C4-2B (cell line): ENCODE data around the gene PHACTR1.

Experiments used
- H3K27ac ChIP-seq: fragments of 450-650 bp; 2 replicates; pipeline ENCODE4 v1.5.1; 2017
- ZFX ChIP-seq: fragments of 450-650 bp; IDR thresholded peaks from 2 replicates; pipeline ENCODE4 v1.6.1; 2017
- TF ChIP-seq, protein P1 (sequence below): fragments of 450-650 bp; conservative IDR thresholded peaks from 2 replicates; pipeline ENCODE4 v1.5.1; 2017; ENCODE audit warnings: mild to moderate bottlenecking

PHACTR1 gene

DNA sequence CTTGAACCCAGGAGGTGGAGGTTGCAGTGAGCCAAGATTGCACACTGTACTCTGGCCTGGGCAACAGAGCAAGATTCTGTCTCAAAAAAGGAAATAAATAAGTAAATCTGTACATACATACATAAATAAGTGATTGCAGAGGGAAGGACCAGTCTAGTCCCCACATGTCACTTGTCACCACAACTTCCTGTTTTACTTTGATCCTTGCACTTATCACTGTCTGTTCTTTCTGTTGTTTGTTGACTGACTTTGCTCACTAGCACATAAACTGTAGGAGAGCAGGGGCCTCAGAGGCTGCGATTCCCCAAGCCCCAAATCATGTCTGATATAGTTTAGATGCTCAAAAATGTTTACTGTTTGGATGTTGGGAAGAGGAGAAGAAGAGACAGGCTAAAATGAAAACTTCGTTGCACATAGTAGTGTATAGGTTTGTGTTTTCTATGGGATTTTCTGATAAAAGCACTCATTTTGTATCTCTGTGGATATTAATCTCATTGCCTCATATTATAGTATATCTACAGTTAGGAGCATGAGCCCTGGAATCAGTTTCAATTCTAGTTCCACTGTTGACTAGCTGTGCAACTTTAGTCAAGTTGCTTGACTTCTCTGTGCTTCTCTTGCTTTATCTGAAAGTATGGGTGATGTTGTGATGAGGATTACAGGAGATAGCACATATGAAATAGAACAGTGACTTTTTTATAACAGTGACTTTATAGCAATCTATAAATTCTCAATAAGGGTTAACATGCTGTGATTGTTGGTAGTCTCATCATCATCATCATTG, 446.8 kb downstream of the PHACTR1 start:
- no peak overlapping the region for H3K27ac ChIP-seq
- TF ChIP-seq ZFX = no peak
- TF ChIP-seq, protein P1, sequence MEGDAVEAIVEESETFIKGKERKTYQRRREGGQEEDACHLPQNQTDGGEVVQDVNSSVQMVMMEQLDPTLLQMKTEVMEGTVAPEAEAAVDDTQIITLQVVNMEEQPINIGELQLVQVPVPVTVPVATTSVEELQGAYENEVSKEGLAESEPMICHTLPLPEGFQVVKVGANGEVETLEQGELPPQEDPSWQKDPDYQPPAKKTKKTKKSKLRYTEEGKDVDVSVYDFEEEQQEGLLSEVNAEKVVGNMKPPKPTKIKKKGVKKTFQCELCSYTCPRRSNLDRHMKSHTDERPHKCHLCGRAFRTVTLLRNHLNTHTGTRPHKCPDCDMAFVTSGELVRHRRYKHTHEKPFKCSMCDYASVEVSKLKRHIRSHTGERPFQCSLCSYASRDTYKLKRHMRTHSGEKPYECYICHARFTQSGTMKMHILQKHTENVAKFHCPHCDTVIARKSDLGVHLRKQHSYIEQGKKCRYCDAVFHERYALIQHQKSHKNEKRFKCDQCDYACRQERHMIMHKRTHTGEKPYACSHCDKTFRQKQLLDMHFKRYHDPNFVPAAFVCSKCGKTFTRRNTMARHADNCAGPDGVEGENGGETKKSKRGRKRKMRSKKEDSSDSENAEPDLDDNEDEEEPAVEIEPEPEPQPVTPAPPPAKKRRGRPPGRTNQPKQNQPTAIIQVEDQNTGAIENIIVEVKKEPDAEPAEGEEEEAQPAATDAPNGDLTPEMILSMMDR = no peak

DNA sequence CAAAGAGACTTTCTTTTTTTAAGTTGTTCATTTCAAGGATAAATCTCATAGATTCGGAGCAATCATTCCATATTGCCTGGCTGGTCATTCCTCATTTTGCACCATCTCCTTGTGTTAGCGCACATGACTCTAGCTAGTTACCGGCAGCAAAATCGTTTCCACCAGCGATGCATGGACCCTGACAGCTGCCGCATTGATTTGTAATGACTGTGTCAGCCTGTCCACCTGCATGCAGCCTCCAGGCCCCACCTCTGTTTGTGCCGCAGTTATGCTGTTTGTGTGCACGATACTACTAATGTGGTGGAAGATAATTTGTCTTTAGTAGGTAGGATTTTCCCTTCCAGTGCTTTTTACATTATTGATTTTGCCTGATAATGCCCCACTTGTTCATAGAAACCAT, 447.7 kb downstream of the PHACTR1 start:
- TF ChIP-seq, protein P1 = no peak
- no peak for TF ChIP-seq ZFX
- H3K27ac ChIP-seq = no peak overlapping the region

DNA sequence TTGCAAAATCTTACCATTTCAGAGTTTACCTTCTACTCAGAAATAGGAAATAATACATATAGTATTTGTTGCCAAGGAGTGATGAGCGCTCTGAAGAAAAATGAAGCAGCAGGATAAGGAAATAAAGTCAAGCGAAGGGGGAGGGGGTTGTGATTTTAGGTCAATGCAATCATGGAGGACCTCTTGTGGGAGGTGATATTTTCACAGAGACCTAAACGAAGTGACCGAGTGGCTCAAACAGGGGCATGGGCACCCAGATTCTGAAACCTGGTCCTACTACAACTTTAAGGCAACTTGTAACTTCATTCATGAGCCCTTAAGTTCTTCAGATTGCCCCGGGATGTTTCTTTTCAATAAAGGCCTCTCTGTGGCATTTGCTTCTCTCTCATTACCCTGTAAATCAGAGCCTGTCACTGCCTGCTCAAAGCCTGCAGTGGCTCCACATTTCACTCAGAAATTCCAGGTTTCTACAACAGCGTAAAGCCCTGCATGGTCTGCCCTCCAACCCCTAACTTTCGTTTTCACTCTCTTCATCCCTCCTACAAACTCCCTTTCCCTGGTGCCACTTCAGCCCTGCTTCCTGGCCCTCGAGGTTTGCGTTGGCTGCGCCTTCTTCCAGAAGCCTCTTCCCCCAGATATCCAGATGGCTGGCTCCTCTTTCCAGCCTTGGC, 449.1 kb downstream of the PHACTR1 start:
- no peak for TF ChIP-seq ZFX
- TF ChIP-seq, protein P1 = no peak
- peak overlapping the region; percentile 24; the same call in 1 of the 2 replicates for H3K27ac ChIP-seq

DNA sequence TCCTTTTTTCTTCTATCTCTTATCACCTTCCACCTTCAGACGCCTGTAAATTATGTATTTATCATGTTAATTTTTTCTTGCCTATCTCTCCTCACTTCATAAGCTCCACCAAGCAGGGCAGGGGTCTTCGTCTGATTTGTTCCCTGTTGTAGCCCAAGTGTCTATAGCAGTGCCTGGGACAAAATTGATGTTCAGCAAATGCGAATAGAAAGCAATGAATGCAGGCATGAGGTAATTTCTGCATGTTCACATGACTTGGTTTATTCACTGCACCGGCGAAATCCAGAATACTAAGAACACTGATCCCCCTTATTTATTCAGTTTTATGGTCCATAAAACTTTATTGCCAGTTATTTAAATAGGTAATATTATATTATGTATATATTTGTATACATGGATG, 449.7 kb downstream of the PHACTR1 start:
- TF ChIP-seq, protein P1 = no peak
- TF ChIP-seq ZFX = no peak
- H3K27ac ChIP-seq = peak overlapping the region; percentile 24; the same call in 1 of the 2 replicates

DNA sequence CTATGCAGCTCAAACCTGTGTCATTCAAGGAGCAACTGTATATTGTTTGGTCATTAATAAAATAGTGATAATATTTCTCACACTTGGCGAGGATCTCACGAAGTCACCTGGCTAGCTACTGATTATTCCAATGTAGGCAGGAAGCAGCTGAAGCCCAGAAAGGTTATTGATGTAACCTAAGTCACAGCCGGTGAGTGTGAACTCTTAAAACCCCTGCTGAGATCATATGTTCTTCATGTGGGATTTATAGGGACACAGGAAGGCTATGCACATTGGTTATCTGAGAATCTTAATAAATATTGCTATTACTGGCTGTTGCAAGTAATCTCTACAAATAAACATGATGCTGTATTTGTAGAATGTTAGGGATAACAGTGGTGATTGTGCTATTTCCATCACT, 450.3 kb downstream of the PHACTR1 start:
- TF ChIP-seq ZFX = no peak
- TF ChIP-seq, protein P1 = no peak

DNA sequence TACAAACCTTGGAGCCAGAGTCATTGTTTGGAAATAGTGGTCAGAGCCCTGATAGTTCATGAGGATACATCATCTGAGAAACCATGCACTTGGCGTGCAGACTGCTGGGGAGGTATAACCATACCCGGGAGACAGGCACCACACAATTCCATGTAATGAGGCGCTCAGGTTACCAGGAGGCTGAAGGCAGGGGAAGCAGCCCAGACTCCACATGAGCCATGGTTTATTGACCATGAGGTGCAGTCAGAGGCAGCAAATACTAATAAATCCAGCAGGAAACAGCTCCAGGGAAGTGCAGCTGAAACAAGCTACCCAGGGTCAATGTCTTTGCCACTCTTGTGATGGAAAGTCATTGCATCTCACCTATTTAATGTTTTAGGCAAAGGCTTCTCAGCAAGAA, 455.7 kb downstream of the PHACTR1 start:
- no peak overlapping the region for H3K27ac ChIP-seq
- TF ChIP-seq, protein P1 = no peak
- TF ChIP-seq ZFX = no peak

More for the DNA sequence above, 450.3 kb downstream of the PHACTR1 start:
- no peak overlapping the region for H3K27ac ChIP-seq

DNA sequence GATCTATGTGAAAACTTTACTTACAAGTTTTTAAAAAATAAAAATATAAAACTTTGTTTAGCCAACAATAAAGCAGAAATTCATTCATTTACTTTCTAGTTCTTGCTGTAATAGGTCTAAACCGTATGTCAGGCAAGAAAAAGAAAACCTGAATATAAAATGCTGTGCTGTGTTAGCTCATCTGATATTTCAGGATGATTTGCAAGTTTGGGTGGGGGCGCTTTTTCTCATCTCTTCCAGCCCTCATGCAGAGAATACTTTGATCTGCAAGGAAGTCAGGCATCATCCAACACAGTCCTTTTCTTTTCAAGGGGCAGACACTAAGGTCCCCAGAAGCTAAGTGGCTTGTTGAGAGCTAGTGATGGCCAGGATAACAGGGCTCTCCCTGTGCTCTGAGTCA, 458.5 kb downstream of the PHACTR1 start:
- no peak overlapping the region for H3K27ac ChIP-seq
- TF ChIP-seq, protein P1 = no peak
- no peak for TF ChIP-seq ZFX
